GM23338 (cell line): ENCODE measurements around the gene TTC13.

Experiments
- CREB1 ChIP-seq: fragments of 250-450 bp; sonication (Bioruptor Pico); IDR thresholded peaks from 2 replicates; pipeline ENCODE4 v1.5.0; 2020; ENCODE audit warnings: low read depth, mild to moderate bottlenecking, moderate library complexity
- CTCF ChIP-seq, 2 experiments: fragments of 200-600 bp in 1 of 2; sonication (generic) in 1 of 2; conservative IDR thresholded peaks; 2 replicates each; pipeline versions ENCODE4 v1.5.1 to v1.6.1; 2016 to 2017; ENCODE audit warnings: antibody characterized with exemption in 2 of 2, low read depth in 2 of 2, mild to moderate bottlenecking in 2 of 2, moderate library complexity in 1 of 2
- EZH2 ChIP-seq: fragments of 200-600 bp; sonication (generic); IDR thresholded peaks from one replicate; pipeline ENCODE4 v1.8.0; 2017; ENCODE audit warnings: antibody characterized with exemption, mild to moderate bottlenecking, low read depth; ENCODE audit not compliant: unreplicated experiment
- EZH2phosphoT487 ChIP-seq: fragments of 200-600 bp; sonication (generic); IDR thresholded peaks from one replicate; pipeline ENCODE4 v1.8.1; 2018; ENCODE audit warnings: antibody characterized with exemption; ENCODE audit not compliant: unreplicated experiment
- JUNB ChIP-seq: IDR thresholded peaks from one replicate; pipeline ENCODE4 v1.6.1; 2016; ENCODE audit warnings: antibody characterized with exemption; ENCODE audit not compliant: unreplicated experiment
- NANOG ChIP-seq: IDR thresholded peaks from 2 replicates; pipeline ENCODE4 v1.6.1; 2016; ENCODE audit warnings: antibody characterized with exemption, borderline replicate concordance
- POLR2AphosphoS5 ChIP-seq: IDR thresholded peaks from 2 replicates; pipeline ENCODE4 v1.6.1; 2016; ENCODE audit warnings: antibody characterized with exemption, low read depth
- REST ChIP-seq: IDR thresholded peaks from one replicate; pipeline ENCODE4 v1.6.1; 2018; ENCODE audit warnings: antibody characterized with exemption; ENCODE audit not compliant: unreplicated experiment
- STAT1 ChIP-seq: IDR thresholded peaks from one replicate; pipeline ENCODE4 v1.6.1; 2016; ENCODE audit warnings: antibody characterized with exemption; ENCODE audit not compliant: unreplicated experiment
- ZNF114 ChIP-seq: fragments of 250-450 bp; sonication (Bioruptor Pico); IDR thresholded peaks from 2 replicates; pipeline ENCODE4 v1.5.0; 2020; ENCODE audit warnings: mild to moderate bottlenecking, moderate library complexity
- ZNF331 ChIP-seq: fragments of 250-450 bp; sonication (Bioruptor Pico); IDR thresholded peaks from 2 replicates; pipeline ENCODE4 v1.5.0; 2020; ENCODE audit warnings: low read depth, mild to moderate bottlenecking, moderate library complexity
- ZNF462 ChIP-seq: fragments of 250-450 bp; sonication (Bioruptor Pico); IDR thresholded peaks from 2 replicates; pipeline ENCODE4 v1.5.0; 2020; ENCODE audit warnings: mild to moderate bottlenecking, moderate library complexity

- no peak for TF ChIP-seq CREB1 (CRISPR knock-in tag)
- TF ChIP-seq CTCF (conservative IDR thresholded peaks at IDR 0.05; ENCODE audit: low read depth in 2 of 2), result no peak
- no peak for TF ChIP-seq REST
- no peak for TF ChIP-seq EZH2
- no peak for TF ChIP-seq EZH2phosphoT487
- TF ChIP-seq POLR2AphosphoS5, result no peak
- TF ChIP-seq STAT1, result no peak
- TF ChIP-seq ZNF331 (CRISPR knock-in tag), result no peak
- TF ChIP-seq JUNB, result no peak
- TF ChIP-seq NANOG, result no peak
- no peak for TF ChIP-seq ZNF114
- no peak for TF ChIP-seq ZNF462 (CRISPR knock-in tag)
Measured at GRCh38 chr1:230923176-230923575, 55.5 kb downstream of the TTC13 start.
